KOPT-K1 (cell line): Measurements from ENCODE around the gene CD207.

Experiments used
- H3K27ac ChIP-seq: fragments of 200-600 bp; sonication (generic); 2 replicates; pipeline ENCODE4 v1.5.1; 2016; ENCODE audit warnings: antibody characterized with exemption, mild to moderate bottlenecking, low read depth, low read length; ENCODE audit not compliant: poor library complexity, severe bottlenecking
- H3K36me3 ChIP-seq: fragments of 200-600 bp; sonication (generic); 2 replicates; pipeline ENCODE4 v1.5.1; 2017; ENCODE audit warnings: antibody characterized with exemption, mild to moderate bottlenecking, low read length, moderate library complexity; ENCODE audit not compliant: insufficient read depth
- H3K9me3 ChIP-seq: fragments of 200-600 bp; sonication (generic); 2 replicates; pipeline ENCODE4 v1.5.1; 2017; ENCODE audit warnings: antibody characterized with exemption, low read length, mild to moderate bottlenecking; ENCODE audit not compliant: insufficient read depth, poor library complexity, severe bottlenecking

The CD207 gene

GRCh38 chr2:70834881-70835280 is 735 bp downstream of the CD207 start:
- Histone ChIP-seq H3K9me3 (no peaks in the 10 kb centered on the region), H3K27ac (no peak overlapping the region), H3K36me3 (no peaks in the 10 kb centered on the region)

- Histone ChIP-seq H3K36me3 (no peaks in the 10 kb centered on the region), H3K27ac (no peak overlapping the region), H3K9me3 (no peaks in the 10 kb centered on the region)
These were observed 1.5 kb downstream of the CD207 start for GRCh38 chr2:70834106-70834505.

GRCh38 chr2:70833246-70833645 is 2.4 kb downstream of the CD207 start:
- H3K27ac ChIP-seq: no peak overlapping the region
- no peaks in the 10 kb centered on the region for H3K36me3 ChIP-seq
- no peaks in the 10 kb centered on the region for H3K9me3 ChIP-seq

- no peak overlapping the region for H3K27ac ChIP-seq
- H3K9me3 ChIP-seq: no peaks in the 10 kb centered on the region
- H3K36me3 ChIP-seq: no peaks in the 10 kb centered on the region
These were observed 3.2 kb downstream of the CD207 start for GRCh38 chr2:70832386-70832785.

GRCh38 chr2:70831861-70832260 is 3.8 kb downstream of the CD207 start:
- H3K36me3 ChIP-seq: no peaks in the 10 kb centered on the region
- H3K9me3 ChIP-seq: no peaks in the 10 kb centered on the region
- H3K27ac ChIP-seq: no peak overlapping the region

- Histone ChIP-seq H3K27ac (no peak overlapping the region), H3K36me3 (no peaks in the 10 kb centered on the region), H3K9me3 (no peaks in the 10 kb centered on the region)
These were observed 5.2 kb downstream of the CD207 start for GRCh38 chr2:70830366-70830765.

GRCh38 chr2:70829916-70830315 is 5.7 kb downstream of the CD207 start:
- Histone ChIP-seq H3K27ac (no peak overlapping the region), H3K36me3 (no peaks in the 10 kb centered on the region), H3K9me3 (no peaks in the 10 kb centered on the region)

GRCh38 chr2:70828914-70829824 is 6.4 kb downstream of the CD207 start:
- no peaks in the 10 kb centered on the region for H3K36me3 ChIP-seq
- H3K27ac ChIP-seq: no peak overlapping the region
- H3K9me3 ChIP-seq: no peaks in the 10 kb centered on the region

- H3K27ac ChIP-seq: no peak overlapping the region
- H3K36me3 ChIP-seq: no peaks in the 10 kb centered on the region
These were observed 7.5 kb downstream of the CD207 start for GRCh38 chr2:70828115-70828514.

GRCh38 chr2:70827388-70827787 is 8.2 kb downstream of the CD207 start:
- Histone ChIP-seq H3K36me3 (no peaks in the 10 kb centered on the region), H3K27ac (no peak overlapping the region), H3K9me3 (no peaks in the 10 kb centered on the region)

More at GRCh38 chr2:70828115-70828514, 7.5 kb downstream of the CD207 start:
- no peaks in the 10 kb centered on the region for H3K9me3 ChIP-seq

GRCh38 chr2:70826696-70827350 is 8.8 kb downstream of the CD207 start:
- Histone ChIP-seq H3K27ac (no peak overlapping the region), H3K36me3 (no peaks in the 10 kb centered on the region), H3K9me3 (no peaks in the 10 kb centered on the region)

- Histone ChIP-seq H3K27ac (no peak overlapping the region), H3K36me3 (no peaks in the 10 kb centered on the region), H3K9me3 (no peaks in the 10 kb centered on the region)
These were observed 12.4 kb downstream of the CD207 start for GRCh38 chr2:70823249-70823648.

GRCh38 chr2:70822843-70823242 is 12.8 kb downstream of the CD207 start:
- Histone ChIP-seq H3K9me3 (no peaks in the 10 kb centered on the region), H3K27ac (no peak overlapping the region), H3K36me3 (no peaks in the 10 kb centered on the region)

GRCh38 chr2:70820499-70820898 is 15.1 kb downstream of the CD207 start, which contains the start of gene CLEC4F:
Gene CLEC4F, minus strand, starts transcription at chr2:70820599. Its CDS starts 76 bp downstream, at chr2:70820523.
- no peak within 1 kb of the TSS for H3K27ac ChIP-seq
- H3K9me3 ChIP-seq: no peaks in the 10 kb centered on the region
- H3K36me3 ChIP-seq: no peaks in the 10 kb centered on the region

- no peak overlapping the region for H3K27ac ChIP-seq
These were observed 18.2 kb downstream of the CD207 start for GRCh38 chr2:70817284-70817954.

More at GRCh38 chr2:70817284-70817954, 18.2 kb downstream of the CD207 start:
- Histone ChIP-seq H3K36me3 (no peaks in the 10 kb centered on the region), H3K9me3 (no peaks in the 10 kb centered on the region)
